HPDE6-E6E7 (cell line): ENCODE data around the gene ANKRD66.
A peak's percentile ranks its signal among the peaks of the same experiment; 100 is the strongest.
"Not testable (repeated sequence)": the region's sequence is repeated elsewhere in the genome, so short reads cannot be mapped to it uniquely, and the experiment has no call there.

ENCODE experiments used
- DNase-seq: peaks from one replicate; pipeline ENCODE4 v3.0.0; 2011; ENCODE audit warnings: missing footprints; ENCODE audit errors: extremely low spot score

ANKRD66 gene

DNA sequence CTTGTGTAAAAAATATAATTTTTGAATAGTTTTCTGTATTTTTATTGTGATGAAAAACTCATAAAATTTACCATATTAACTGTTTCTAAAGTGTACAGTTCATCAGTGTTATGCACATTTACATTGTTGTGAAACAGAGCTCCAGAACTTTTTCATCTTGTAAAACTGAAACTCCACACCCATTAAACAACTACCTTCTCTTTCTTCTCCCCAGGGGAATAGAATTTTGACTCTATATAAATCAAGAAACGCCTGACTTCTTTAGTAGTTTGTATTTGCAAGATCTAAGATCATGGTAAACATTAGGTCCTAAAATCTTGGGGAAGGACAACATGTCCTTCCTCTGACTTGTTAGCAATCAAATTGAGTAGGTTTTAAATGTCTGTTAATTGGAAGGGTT, 9.1 kb downstream of the ANKRD66 start:
- DNase-seq: no peak

DNA sequence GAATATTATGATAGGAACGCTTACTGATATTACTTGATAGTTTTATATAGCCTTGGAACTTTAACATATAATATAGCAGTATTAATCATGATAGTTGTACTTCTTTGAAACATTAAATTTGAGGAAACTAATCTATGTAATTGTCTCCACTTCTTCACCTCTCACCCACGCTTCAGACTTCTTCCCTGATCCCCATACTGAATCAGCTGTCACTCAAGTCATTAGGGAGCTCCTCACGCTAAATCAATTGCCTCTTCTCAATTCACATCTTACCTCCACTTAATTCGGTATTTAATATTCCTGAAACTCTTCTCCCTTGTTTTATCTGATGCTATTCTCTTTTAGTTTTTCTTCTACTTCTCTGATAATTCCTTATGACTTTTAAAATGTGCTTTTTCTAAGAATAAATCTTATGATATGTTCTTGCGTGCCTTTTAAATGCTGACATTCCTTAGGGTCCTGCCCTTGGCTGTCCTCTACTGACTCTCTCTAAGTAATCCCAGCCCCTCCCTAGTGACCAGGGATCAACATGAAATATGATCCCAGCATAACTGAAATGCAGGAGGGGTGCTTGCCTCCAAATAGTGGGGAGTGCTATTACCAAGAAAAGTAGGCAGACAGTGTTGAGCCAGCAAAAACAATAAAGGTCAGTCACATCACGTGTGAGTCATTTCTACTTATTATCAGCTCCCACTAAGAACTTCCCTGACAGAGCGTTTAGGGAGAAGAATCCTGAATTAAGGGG, 9.9 kb downstream of the ANKRD66 start:
- peak; percentile 25 for DNase-seq

DNA sequence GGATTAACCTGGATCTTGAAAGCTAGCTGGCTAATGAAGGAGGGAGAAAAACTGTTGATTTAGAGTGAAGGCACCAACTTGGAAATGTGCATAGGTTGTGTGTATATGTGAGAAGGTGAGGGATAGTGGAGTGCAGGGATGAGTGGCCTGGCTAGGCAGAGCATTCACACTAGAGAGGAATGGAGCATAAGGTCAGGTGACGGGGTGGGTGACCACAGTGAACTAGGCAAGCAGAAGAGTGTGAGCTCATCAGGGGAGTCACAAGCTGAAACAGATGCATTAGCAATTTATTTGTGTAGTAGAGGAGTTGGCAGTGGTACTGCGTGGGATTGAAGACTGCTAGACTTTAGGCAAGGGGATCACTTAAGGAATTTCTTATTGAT, 10.5 kb downstream of the ANKRD66 start:
- DNase-seq: no peak

DNA sequence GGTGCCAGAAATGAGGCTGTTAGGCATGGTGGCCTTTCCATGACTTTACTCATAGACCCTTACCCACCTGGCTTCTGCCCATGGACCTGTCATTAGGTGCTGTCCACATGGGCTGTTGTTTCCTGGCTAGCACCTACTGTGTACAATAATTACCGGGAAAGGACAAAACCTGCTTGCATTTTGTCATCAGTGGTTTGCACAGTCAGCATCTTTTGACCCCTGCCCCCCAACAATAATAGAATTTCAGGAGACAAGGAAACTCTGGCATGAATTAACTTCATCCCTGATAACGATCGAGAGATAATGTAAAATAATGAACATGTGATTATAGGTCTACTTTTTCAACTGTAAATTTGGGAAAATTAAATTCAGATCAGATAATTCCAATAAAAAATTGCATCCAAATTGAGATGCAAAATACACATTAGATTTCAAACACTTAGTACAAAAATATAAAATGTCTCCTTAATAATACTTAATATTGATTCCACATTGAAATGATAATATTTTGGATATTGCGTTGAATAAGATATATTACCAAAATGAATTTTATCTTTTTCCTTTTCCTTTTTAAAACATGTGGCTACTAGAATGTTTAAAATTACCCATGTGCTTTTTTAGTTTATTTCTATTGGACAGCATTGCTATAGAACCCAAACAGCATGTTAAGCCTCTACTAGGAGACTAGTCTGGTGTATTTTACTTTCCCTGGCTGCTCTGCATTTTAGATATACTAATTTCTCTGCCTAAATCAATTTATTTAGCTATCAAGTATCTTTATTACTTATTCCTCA, 12.4 kb downstream of the ANKRD66 start:
- no peak for DNase-seq

DNA sequence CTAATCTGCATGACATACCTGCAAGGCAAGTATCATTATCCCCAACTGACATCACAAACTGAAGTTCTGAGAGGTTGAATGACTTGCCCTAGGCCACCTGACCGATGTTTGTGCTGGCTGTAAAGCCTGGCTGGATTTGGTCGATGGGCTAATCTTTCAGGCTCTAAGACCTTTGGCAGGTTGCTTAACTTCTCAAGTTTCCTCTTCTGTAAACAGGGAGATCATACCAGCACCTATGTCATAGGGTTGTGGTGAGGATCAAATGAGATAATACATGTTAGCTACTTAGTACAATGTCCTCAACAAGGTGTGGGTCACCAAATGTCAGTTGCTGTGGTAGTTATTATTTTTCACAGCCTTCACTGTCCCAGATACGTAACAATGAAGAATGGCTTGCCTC, 14.2 kb downstream of the ANKRD66 start:
- DNase-seq: no peak

DNA sequence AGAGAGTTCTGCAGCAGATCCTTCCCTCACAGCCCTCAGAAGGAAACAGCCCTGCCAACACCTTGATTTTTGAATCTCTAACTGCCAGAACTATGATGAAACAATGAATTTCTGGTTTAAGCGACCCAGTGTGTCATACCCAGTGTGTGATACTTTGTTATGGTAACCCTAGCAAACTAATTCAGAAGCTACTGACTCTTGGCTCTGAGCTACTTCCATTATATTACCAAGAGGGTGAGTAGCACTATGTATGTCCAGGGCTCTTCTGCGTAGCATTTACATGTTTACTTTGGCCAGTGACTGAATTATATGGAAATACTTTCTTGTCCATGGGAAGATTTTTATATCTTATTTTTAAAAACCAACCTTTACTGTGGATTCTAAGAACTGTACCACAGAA, 16.7 kb downstream of the ANKRD66 start:
- DNase-seq: no peak

DNA sequence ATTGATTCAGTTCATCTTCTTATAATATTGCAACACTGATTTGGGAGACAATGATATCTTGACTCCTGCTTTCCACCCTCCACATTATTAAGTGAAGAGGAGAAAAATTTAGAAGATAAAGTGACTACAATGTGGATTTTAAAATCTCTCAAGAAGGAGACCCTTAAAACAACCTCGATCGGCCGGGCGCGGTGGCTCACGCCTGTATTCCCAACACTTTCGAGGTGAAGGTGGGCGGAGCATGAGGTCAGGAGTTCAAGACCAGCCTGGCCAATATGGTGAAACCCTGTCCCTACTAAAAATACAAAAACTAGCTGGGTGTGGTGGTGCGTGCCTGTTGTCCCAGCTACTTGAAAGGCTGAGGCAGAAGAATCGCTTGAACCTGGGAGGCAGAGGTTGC, 17.5 kb downstream of the ANKRD66 start:
- not testable (repeated sequence) for DNase-seq

DNA sequence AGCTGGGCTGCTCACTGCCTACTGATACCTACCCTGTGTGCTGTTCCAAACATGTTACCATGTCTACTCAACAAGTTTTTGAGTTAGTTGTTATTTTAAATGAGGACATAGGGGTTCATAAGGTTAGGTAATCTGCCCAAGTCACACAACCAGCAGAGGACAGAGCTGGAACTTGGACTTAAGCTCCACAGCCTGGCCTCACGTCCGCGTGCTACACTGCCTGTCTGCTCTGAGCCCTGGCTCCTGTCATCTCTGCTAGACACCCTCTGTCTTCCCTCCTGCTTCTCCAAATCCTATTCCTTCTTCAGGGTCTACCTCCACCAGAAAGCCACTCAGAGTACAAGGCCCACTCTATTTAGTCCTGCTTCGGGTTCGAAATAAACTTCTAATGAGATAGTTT, 18.2 kb downstream of the ANKRD66 start:
- no peak for DNase-seq

DNA sequence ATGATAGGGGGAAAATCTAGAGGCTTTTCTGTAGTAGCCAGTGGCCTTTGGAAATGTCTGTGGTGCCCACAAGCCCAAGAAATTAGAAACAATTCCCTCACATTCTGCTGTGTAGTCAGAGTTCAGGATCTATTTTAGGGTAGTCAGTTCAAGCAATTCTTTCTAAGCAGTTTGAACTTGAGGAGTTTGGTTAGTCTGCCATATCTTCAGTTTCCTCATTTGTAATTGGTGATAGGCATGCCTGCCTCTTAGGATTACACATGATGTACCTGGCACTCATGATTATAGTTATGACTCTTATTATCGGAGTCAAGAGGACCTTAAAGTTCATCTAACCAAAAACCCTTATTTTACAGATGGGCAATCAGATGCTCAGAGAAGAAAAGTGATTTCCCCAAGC, 25.3 kb downstream of the ANKRD66 start:
- DNase-seq: no peak

DNA sequence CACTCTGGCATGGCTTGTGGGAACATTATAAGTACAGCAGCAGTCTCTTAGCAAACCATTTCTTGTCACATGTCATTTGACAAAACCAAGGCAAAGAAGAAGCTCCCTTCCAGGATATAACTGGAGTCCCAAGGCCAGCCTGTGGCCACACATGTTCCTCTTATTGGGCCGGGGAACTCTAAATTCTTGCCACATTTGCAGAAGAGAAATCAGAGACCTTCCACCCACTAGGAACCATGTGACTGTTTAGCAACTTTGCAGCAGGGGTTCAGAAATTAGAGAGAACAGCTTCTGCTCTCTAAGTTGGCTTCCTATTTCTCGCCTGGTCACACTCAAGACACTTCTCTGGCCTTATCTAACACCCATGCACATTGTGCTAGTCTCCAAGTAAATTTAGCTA, 26.0 kb downstream of the ANKRD66 start:
- DNase-seq: no peak

DNA sequence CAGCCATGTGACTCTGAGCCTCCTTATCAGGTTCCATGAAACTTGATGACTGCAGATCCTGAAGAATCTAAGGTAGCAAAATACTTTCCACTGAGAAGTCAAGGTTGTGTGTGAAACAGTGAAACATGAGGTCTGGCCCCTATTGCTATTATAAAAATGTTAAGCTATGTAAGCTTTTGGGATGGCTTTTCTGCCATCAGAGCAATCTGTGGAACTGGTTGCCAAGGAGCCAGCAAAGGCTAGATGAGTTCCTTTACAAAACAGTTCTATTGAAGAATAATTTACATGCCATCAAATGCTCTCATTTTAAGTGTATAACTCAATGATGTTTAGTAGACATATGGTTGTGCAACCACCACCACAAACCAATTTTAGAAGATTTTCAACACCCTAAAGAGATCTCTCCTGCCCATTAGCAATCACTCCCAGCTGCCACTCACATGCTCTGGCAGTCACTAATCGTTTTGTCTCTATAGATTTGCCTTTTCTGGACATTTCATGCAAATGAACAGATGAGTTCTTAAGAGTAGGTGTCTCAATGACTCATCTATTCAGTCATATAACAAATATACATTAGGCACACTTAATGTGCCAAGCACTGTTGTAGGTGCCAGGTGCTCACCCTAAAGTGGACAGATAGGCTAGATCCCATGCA, 26.6 kb downstream of the ANKRD66 start:
- DNase-seq: no peak

DNA sequence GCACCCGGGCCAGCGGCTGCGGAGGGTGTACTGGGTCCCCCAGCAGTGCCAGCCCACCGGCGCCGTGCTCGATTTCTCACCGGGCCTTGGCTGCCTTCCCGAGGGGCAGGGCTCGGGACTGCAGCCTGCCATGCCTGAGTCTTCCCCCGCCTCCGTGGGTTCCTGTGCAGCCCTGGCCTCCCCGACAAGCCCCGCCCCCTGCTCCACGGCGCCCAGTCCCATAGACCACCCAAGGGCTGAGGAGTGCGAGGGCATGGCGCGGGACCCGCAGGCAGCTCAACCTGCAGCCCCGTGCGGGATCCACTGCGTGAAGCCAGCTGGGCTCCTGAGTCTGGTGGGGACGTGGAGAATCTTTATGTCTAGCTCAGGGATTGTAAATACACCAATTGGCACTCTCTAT, 28.0 kb downstream of the ANKRD66 start:
- not testable (repeated sequence) for DNase-seq

DNA sequence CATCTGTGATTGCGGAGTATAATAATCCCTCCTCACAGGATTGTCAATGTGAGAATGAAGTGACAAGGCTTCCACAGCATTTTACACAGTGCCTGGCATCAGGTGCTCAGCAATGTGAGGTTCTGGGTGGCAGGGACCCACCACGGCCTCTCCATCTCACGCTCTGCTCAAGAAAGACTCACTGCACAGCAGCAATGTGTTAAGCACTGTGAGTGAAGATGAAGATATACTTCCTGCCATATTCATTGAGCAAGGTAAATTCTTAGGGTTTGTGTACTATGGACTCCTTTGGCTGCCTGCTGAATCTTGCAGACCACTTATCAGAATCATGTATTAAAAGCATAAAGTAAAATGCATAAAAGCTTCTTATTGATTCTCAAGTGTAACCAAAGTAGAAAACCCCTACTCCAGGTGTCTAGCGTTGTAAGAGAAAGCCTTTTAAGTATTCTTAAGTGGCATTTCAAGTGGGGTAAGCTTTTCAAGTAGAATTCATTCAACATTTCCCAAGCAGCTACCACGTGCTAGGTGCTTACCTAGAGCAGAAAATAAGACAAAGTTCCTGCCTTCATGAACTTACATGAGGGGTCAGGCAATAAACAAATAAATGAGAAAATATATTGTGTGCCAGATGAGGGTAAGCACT, 29.5 kb downstream of the ANKRD66 start:
- DNase-seq: no peak

DNA sequence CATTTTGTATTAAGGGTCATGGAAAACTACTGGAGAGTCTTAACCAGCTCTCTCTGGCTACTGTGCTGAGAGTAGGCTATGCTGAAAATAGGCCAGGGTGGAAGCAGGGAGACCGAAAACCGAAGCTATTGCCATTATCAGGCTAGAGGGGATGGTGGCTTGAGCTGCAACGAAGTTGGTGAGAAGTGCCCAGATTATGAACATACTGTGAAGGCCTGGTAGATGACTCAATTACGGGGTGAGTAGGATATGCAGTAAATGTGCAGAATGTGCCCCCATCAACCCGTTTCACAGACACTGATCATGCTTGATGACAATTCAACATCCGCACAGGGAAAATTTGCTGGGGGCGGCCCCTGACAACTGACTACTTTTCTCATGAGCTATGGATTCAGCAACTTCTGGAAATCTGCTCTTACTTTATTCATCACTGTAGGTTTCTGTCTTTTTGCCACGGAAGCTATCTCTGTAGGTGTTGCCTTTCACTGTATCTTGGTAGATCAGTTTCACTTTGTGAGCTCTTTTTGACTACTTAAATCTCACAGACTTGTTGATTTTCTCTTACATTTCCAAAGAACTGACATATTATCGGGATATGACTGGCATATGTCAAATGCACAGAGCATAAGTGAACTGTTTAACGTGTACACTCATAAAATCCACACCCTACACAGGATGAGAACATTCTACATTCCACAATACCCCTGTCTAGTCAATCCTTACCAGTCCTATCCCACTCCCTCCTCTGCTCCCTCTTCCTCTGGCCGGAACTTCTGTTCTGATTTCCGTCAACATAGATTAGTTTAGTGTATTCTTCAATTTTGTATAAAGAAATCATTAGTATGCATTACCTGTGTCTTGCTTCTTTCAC, 31.0 kb downstream of the ANKRD66 start:
- DNase-seq: no peak

DNA sequence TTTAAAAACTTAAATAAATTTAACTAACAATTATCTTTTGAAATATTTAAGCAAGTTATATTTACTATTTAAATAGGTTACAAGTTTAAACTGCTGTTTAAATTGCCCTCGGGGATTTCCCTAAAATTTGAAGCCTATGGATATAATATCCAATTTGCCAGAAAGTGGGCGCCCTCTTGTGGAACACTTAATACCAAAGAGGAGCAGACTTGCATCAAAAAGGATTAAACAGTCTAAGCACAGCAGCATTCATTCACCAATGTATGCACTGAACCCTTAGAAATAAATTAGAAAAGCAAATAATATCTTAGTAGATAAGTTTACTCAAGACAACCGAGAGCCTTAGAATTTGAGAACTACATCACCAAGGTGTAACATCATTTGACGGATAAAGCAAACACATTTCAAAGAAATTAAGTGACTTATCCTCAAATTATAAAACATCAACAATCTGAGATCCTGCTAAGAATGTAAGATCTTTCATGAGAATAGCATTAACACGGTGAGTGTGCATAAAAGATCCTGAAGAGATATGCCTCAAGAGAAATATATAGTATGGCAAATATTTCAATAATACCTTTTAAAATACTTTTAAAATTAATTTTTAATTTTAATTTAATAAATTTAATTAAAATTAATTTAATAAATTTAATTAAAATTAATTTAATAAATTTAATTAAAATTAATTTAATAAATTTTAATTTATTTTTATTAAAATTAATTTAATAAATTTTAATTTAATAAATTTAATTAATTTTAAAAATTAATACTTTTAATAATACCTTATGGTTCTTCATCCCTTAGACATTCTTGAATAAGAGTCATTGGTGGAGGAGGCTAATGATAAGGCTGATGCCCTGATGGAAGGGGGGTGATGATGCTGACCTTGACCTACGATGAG, 35.0 kb downstream of the ANKRD66 start:
- no peak for DNase-seq

DNA sequence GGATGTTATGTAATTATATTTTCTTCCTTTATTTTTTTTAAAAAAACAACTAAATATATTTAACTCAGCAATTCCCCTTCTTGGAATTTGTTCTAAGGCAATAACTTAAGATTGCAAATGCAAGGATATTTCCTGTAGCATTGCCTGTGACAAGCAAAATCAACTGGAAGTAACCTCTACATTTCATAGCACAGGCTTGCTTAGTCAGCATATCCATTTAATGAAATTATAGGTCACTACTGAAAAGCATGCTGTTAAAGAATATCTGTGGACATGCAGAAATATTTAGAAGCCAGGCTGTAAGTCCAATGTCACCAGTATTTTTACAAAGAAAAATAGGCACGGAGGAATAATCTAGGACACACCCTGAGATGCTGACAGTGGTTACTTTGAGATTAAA, 37.8 kb downstream of the ANKRD66 start:
- no peak for DNase-seq

DNA sequence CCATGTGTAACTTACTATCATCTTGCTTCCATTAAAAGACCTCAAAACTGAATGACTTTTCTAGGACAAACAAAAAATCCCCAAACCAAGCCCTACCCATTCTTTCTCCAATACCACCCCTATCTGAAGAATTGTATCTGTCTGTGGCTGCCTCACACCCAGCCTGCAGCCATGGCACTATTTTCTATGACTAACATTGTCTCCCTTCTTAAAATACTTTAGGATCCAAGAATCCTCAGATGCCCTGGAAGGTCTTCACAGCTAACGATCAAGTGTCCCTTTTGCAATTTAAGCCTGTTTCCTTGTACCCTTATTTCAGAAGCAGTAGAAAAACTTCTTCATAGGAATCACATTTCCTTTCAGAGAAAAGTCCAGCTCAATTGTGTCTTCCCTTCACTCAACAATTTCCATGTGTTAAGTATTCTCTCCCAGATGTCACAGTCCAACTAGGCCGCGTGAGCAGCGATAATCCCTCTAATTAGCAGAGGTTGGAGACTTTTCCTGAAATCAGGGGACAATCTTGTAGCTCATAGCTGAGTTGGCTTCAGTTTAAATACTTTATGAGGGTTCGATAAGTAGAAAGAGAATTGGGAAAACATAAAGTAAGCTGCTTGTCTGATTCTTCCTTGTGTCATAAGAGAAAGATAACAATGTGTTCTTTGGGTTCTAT, 41.3 kb downstream of the ANKRD66 start:
- DNase-seq: no peak

DNA sequence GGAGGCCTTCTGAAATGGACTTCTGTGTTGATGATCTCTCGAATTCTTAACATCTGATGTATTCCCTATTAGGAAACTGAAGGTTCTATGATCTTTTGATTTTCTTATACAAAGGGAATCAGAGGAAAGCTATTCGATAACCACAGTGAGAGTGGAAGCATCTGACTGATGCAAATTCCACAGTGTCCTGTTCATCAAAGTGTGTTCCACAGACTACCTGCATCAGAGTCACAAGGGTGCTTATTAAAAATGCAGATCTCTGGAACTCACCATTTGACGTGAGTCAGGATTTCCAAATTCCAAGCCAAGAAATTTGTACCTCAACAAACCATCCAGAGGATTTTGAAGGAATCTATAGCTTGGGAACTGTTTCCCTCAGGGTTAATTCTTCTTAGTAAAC, 42.1 kb downstream of the ANKRD66 start:
- DNase-seq: no peak

DNA sequence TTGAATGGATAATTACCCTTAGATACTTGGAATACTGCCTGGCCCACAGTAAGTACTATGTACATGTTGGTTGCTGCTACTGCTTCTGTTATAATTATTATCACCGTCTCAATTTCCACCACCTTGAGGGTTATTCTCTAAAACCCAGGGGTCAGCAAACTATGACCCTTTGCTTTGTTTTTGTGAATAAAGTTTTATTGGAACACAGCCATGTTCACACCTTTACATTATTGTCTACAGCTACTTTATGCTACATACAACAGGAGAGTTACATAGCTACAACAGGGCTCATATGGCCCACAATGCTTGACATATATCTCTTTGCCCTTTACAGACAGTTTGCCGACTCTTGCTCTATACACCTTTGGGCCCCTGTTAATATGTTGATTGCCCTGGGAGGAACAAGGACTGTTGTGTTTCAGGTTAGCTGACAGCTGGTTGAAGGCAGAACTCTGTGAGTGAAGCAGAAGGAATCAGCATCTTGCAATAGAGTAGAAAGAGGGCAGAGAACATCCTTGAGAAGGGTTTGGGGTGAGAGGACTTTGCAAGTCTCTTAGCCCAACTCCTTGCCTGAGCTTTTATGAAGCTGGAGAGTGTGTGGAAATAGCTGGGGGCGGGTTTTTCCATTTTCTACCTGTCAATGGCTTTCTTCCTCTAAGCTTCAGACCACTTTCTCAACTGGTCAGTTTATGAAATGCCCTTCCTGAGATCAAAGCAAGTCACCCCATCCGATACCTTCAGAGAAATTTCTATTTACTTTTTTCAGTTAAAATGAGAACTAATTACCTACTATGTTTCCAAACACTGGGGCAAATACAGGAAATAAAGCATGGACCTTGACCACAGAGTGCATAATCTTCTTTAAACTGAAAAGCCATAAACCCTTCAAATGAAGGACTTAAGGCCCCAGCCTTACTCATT, 43.0 kb downstream of the ANKRD66 start:
- DNase-seq: no peak
